SW480 (cell line): Measurements from ENCODE around the gene SMARCD3.

Experiments
- DNase-seq: peaks from one replicate; pipeline ENCODE4 v3.0.0-alpha.2; 2016; ENCODE audit warnings: low spot score

The SMARCD3 gene

GRCh38 chr7:151236406-151236805, 12.1 kb downstream of the SMARCD3 start:
- no peak for DNase-seq

- DNase-seq: no peak
Measured at GRCh38 chr7:151235091-151235787, 13.3 kb downstream of the SMARCD3 start.

DNA sequence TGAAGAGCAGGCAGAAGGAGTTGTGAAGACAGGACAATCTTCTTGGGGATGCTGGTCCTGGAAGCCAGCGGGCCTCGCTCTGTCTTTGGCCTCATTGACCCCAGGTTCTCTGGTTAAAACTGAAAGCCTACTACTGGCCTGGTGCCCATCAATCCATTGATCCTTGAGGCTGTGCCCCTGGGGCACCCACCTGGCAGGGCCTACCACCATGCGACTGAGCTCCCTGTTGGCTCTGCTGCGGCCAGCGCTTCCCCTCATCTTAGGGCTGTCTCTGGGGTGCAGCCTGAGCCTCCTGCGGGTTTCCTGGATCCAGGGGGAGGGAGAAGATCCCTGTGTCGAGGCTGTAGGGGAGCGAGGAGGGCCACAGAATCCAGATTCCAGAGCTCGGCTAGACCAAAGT, 14.7 kb downstream of the SMARCD3 start:
- no peak for DNase-seq

- peak; percentile 57 for DNase-seq
Measured at GRCh38 chr7:151232917-151233701, 15.4 kb downstream of the SMARCD3 start.

DNA sequence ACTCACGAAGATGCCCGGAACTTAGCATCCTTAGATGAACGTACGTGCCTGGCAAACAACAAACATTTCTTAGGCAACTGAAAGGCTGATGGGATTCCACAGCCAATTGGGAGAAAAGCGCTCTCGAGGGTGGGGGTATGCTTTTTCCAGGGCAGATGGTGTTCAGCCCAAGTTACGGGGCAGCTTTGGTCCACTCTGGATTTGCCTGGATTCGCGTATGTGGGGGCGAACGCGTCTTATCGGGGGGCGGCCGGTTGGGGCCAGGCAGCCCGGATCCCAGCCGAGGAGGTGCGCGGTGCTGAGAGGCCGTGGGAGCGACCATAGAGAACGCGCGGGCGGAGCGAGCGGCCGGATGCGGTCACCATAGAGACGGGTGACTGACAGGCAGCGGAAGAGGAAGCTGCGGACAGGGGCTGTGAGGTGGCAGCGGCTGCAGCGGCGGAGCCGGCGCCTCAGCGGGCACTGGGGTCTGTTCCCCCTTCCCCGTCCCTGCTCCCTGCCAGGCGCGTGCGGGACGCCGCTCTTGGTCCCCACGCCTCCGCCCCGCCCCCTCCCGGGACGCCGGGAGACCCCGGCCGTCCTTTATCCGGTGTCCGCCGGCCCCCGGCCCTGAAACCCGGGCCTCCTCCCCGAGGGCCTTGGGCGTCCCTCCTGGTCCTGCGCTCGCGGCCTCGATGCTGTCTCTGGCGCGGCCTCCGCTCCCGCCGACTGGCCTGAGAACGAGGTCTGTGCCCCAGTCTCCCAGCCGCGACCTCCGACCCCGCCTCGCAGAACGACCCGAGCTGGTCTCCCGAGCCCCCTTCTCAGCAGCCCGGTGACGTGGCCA, 16.2 kb downstream of the SMARCD3 start, which contains the start of gene CHPF2:
Gene CHPF2, plus strand, starts transcription at position 393 of the 826 bp plus-strand sequence. CDS start 1,529 bp downstream, outside the sequence.
- peak; percentile 87 for DNase-seq

DNA sequence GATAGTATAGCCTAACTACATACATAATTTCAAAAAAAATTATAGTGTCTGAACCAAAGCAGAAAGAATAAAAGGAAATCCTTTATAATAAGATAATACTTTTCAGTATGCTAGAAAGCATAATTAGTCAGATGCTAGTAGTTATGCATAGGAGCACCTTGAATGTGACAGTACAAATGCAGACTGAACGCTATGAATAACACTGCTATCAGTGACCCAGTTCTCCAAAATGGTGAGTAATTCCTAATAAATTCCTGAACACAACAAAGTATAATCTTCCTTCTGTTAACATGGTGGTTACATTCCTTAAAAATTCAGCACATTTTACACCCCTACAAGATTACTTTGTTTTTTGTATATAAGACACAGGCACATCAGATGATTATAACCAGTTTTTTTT, 17.4 kb downstream of the SMARCD3 start:
- DNase-seq: no peak

GRCh38 chr7:151229249-151229648, 19.2 kb downstream of the SMARCD3 start:
- no peak for DNase-seq

DNA sequence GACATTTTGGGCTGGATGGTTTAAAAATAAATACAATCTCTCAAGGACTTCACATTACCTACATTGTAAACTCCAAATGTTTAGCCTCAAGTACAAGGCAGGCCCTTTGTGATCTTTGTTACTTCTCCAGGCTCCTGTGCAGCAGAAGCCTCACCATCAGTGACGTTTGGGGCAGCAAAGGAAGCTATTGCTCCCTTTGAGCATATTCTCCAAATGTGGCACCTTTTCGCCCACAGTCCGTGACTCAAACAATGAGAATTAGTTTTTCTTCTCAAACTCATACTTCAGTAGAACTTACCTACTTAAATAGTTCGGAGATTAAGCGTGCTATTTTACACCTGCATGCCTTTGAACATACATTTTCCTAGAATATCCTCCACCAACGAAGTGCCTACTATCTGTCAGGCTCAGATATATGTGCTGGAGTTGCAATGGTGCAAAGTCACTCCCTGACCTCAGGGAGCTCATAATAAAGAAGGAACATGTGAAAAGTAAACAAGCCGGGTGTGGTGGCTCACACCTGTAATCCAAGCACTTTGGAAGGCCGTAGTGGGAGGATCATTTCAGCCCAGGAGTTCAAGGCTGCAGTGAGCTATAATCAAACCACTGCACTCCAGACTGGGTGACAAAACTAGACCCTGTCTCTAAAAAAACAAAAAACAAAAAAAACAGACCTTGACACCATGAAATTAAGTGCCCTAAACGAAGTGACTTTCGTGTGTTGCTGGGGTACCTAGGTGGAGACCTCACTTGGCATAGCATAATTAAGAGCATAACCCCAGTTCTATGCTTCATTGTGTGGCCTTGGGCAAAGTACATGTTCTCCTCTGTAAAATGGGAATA, 20.2 kb downstream of the SMARCD3 start:
- no peak for DNase-seq

GRCh38 chr7:151226875-151227782, 21.4 kb downstream of the SMARCD3 start, which contains the start of gene ABCF2:
Gene ABCF2 (minus strand): TSS chr7:151227205. CDS start chr7:151226458, 747 bp downstream.
- peak; percentile 96 for DNase-seq

- DNase-seq: no peak
Measured at GRCh38 chr7:151226560-151226874, 22.0 kb downstream of the SMARCD3 start.

DNA sequence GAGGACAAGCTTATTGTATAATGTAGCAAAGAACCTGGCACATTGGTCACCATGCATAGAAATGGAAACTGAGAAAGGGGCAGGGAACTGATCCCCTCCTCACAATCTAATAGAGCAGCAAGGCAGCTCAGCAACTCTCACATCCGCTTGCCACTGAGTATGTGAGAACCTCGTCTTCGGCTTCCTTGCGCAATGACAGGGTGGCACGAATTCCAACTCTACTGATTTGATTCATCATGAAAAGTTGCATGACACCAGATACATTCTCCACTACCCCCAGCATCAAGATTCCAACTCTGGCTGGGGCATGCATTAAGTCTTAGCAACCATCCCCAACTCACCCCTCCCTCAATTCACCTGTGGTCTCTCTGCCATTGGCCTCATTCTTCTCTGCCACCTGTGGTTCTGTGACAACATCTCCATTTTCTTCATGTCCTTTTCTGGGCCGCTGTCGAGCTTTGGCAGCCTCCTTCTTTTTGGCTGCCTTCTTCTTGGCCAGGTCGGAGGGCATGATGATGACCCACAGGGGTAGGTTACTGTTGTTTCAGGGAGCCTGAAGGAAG, 22.5 kb downstream of the SMARCD3 start:
- DNase-seq: no peak

GRCh38 chr7:151223728-151224127, 24.8 kb downstream of the SMARCD3 start:
- DNase-seq: no peak

DNA sequence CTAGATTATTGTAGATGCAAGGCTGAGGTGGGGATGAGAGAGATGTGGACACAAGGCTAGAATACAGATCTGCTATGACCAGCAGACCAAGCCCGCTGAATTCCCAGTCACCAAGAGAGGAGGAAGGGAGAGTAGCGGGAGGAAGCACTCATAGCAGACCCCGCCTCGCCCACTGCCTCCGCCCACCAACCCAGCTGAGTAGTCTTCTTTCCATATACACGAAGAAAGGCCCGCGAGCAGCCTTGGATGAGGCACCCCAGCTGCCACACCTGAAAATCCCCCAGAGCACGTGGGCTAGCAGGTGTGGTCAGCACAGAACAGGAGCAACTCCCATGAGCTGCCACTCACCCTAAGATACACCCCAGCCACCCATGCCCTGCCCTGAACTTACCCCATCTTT, 30.3 kb downstream of the SMARCD3 start:
- no peak for DNase-seq

- no peak for DNase-seq
Measured at GRCh38 chr7:151215396-151215795, 33.1 kb downstream of the SMARCD3 start.

DNA sequence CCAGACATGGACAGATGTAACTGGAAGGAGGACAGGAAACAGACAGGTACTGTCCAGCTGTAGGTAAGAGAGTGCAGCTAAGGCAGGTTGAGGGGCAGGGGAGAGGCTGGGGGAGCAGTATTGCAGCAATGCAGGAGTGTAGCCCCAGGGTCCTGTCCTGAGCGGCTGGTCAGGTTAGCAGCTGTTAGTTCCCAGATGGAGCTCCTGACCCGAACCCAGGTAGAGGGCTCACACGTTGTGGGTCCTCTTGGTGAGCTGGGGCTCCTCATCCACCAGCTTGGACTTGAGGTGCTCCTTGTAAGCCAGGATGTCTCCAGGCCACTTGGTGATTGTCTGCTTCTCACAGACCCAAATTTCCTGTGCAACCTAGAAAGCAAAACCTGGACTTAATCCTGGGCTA, 34.7 kb downstream of the SMARCD3 start:
- no peak for DNase-seq

- DNase-seq: no peak
Measured at GRCh38 chr7:151212626-151213025, 35.9 kb downstream of the SMARCD3 start.

DNA sequence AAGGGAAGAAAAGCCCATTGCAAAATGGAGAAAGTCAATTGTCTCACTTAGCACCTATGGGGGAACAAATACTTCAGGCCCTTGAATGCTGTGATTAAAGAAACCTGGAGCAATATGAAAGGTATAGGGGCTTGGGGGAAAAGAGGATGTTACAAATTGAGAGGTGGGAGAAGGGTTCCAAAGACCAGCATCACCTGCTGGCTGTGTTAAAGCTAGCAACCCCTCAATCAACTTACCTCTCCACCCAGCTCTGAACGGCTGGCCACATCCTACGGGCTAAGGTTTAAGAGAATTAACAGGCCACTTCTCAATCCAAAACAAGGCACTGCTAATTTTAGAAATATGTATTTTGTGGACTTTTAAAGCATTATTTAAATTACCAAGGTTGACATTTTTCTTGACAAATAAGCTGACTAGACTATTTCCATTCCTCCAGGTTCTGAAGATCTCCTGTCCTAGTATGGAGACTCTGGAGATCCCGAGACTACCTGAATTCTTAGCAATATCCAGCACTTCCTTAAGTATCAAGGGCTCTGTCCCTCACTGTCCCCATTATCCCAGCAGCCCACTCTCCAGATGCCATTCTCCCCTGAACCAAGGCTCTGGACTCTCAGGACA, 37.2 kb downstream of the SMARCD3 start:
- no peak for DNase-seq

- DNase-seq: no peak
Measured at GRCh38 chr7:151210087-151210854, 38.2 kb downstream of the SMARCD3 start, which contains the start of gene H2BK1. Gene H2BK1 (minus strand): TSS chr7:151210488. CDS start chr7:151210318, 170 bp downstream.

DNA sequence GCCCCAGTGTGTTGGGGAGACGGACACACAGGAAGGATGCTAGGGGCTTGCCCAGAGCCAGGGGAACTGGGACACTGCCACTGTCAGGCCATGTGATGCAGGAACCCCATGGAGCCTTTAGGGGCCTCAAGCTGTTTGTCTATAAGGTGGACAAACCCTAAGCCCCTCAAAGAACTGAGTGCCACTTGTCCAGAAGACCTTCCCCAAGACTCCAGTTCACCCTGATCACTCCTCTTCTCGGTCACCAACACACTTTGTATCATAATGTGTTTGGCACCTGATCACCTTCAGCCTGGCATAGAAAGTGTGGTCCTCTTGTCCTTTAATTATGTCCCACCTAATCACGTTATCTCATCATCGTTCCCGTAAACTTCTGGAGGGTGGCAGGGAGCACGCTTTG, 38.9 kb downstream of the SMARCD3 start:
- DNase-seq: no peak
